ENCODE data around the gene AFDN.
A peak's percentile ranks its signal among the peaks of the same experiment; 100 is the strongest.
"Not testable (repeated sequence)": the region's sequence is repeated elsewhere in the genome, so short reads cannot be mapped to it uniquely, and the experiment has no call there.

Gene AFDN

DNA sequence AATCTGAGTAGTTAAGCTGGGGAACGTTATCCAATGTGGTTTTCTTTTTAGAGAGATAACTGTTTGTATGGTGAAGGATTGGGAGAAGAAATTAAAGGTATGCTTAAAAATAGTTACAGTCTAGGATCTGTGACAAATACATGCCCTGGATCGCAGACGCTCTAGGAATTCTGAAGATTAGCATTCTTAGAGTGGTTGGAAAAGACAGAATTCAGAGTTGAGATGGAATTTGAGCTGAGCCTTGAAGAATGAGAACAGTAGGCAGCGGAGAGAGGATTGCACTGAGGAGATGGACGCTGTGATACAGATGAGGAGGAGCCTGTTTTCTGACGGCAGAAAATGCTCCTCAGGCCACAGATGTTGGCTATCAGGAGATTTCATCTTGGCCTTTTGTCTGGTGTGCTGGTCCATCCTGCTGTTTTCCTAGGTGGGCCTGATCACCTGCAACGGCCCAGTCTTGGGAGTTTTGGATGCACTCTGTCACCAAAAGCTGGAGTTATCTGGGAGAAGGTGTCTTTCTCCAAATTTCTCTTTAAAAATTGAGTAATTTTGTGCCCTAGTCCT lies 122.5 kb downstream of the AFDN start:
- peak; percentile 32 for DNase-seq (ENCODE audit: low read depth, low spot score)

DNA sequence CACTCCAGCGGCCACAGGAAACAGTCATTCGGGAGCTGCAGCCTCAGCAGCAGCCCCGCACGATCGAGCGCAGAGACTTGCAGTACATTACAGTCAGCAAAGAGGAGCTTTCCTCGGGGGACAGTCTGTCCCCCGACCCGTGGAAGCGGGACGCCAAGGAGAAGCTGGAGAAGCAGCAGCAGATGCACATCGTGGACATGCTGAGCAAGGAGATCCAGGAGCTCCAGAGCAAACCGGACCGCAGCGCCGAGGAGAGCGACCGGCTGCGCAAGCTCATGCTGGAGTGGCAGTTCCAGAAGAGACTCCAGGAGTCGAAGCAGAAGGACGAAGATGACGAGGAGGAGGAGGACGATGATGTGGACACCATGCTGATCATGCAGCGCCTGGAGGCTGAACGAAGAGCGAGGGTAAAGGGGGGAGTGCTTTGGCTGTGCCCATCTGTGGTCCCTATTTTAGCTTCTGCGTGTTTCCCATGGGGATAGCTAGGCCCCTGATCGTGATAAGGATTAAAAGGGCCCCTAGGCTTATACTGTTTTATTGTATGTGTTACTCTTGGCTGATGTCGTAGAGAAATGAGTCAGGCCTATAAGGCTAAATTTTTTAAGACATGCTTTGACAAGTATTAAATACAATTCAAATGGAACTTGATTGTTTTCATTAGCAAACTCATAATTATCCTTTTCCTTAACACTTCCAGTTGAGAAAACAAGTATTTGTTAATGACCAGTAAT lies 125.2 kb downstream of the AFDN start:
- no peak for DNase-seq (ENCODE audit: low read depth, low spot score)

DNA sequence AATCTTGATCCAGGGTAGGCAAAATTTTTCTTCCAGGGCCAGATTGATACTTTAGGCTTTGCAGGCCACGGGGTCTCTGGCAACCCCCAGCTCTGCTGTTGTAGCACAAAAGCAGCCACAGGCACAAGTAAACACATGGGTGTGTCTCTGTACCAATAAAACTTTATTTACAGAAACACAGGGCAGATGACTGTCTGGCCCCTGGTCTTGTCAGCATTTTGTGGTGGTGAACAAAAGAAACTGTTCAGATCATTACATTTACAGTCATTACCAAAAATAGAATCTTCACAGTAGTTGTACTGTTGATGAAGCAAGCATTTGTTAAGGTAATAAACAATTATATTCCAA lies 125.8 kb downstream of the AFDN start:
- DNase-seq (ENCODE audit: low read depth, low spot score) = no peak

DNA sequence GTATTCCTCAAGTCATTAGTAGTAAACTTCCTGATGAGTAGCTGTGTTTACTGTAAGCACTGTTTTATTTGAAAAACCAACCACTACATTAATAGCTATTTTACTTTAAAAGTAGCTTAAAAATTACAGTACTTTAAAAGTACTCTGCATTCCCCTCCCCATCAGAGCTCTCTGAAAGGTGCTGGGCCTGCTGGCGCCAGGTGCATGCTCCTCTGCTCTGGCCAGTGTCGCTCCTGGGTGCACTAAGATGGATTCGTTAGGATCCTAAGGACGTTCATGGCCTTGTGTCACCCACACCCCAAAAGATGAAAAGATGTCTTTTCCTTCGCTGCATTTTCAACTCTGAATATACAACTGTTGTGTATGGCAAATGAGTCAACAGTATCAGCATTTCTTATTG lies 126.8 kb downstream of the AFDN start:
- DNase-seq (ENCODE audit: low read depth, low spot score) = no peak

DNA sequence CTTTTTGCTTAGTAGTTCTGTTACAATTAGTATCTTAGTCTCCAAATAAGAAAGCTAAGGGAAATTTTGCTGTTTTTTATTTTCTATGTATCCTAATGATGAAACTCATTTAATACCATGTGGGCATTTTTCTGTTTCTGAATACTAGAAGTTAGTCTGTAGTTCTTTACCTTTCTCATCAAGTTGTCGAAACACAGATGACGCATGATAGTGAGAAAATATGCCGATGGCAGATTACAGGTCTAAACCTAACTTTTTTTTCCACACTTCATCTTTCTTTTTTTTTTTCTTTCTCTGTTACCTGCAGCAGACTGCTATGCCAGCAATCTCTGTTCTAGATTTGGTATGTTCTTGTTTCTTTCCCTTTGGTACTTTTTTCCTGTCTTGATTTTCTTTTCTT lies 127.4 kb downstream of the AFDN start:
- no peak for DNase-seq (ENCODE audit: low read depth, low spot score)

DNA sequence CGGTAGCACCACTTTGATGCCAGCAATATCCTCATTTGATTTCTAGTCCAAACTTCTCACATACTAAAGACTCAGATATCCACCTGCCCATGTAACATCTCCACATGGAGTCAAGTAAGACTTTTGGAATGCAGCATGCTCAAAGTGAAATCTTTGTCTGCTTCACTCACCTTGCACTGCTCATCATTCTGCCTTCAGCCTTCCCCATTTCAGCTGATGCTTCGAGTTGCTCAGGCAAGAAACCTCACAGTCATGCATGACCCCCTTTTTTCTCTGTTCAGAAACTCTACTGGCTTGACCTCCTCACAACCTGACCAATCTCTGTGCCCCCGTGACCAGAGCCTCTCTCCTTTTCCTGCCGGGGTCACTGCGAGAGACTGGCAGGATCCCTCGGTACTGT lies 129.8 kb downstream of the AFDN start:
- no peak for DNase-seq (ENCODE audit: low read depth, low spot score)

DNA sequence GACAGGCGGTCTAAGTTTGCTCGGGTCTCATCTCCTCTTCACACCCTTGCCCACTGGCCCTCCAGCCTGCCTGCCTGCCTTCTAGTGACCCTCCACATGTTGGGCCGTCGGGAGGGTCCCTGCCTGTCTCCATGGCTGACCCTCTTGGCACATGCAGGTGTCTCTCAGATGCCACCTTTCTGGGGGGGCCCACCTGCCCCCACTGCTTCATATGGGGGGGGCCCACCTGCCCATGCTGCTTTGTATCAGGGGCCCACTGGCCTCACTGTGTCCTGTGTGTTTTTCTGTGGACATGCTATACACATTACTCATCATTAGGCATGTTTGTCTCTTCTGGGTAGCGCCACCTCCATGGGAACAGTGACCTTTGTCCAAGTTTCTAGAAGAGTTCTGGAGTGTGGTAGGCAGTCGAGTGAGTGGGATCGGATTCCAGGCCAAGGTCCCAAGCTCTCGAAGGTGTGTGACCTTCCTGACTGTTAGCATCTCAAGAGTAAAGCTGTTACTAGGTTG lies 130.3 kb downstream of the AFDN start:
- no peak for DNase-seq (ENCODE audit: low read depth, low spot score)

DNA sequence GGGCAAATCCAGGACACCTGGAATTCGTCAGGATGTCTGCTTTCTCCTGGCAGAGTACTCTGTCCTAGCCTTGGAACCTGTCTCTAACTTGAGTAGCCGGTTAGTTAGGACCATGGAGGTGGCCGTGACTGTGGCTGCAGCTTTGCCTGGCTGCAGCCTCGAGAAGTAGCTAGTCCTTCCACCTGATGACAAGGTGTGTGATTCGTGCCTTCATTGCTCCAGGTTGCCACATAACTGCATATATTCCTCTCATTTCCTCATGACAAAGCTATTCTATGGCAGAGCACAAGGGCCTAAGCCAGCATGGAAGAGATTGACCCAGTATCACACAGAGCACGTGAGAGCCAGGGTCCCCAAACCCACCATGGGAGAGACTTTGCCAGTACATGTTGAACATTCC lies 130.9 kb downstream of the AFDN start:
- DNase-seq (ENCODE audit: low read depth, low spot score) = no peak

DNA sequence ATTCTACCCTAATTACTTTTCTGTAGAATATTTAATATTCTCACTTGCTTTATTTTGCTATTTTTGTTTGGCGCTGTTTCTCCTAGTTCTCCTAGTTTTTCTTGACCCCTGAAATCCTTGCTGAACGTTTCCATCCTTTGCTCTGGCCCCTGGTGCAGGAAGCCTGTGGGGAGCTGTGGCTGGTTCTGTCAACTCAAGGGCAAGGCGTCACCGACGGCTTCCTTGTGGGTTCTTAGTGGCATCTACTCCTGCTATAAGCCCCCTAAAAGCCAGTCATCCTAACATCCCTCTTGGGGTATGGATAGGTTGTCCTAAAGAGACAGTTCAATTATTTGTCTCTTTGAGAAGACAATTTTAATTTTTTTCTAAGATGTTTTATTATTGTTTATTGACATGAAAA lies 133.9 kb downstream of the AFDN start:
- DNase-seq (ENCODE audit: low read depth, low spot score) = no peak

DNA sequence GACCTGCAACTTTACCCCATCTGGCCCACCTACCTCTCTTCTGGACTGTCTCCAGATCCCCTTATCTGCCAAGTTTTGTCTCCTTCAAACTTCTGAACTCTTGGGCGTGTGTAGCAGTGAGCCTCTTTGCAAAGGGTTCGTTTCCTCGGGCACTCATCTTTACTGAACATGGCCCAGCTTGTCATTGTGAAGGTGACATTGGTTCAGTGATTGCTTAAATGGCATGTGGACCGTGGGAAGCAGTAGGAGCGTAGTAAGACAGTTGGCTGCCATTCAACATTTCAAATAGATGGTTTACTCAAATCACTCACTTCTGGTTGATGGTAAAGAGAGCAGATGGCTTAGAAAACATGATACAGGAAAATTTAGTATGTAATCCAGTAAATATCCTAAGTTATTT lies 136.0 kb downstream of the AFDN start:
- DNase-seq (ENCODE audit: low read depth, low spot score) = no peak

DNA sequence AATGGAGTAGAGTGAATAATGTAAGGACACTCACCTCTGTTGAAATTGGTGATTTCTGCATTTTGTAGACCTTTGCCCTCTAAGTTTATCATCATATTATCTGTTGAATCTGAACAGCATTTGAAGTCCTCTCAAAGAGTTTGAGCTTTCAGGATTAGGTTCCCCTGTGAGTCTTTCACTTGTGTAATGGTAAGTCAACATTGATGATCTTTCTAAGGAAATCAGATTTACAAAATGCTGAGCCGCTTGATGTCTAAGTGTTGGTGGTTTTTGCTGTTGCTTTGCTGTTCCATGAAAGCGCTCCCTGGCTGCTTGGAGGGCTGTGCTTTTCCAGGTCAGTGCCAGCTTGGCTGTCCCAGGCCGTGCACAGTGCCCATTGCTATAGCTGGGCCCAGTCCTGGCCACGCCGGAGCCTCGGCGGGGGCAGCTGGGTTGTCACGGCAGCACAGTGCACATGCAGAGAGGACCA lies 136.9 kb downstream of the AFDN start:
- no peak for DNase-seq (ENCODE audit: low read depth, low spot score)

DNA sequence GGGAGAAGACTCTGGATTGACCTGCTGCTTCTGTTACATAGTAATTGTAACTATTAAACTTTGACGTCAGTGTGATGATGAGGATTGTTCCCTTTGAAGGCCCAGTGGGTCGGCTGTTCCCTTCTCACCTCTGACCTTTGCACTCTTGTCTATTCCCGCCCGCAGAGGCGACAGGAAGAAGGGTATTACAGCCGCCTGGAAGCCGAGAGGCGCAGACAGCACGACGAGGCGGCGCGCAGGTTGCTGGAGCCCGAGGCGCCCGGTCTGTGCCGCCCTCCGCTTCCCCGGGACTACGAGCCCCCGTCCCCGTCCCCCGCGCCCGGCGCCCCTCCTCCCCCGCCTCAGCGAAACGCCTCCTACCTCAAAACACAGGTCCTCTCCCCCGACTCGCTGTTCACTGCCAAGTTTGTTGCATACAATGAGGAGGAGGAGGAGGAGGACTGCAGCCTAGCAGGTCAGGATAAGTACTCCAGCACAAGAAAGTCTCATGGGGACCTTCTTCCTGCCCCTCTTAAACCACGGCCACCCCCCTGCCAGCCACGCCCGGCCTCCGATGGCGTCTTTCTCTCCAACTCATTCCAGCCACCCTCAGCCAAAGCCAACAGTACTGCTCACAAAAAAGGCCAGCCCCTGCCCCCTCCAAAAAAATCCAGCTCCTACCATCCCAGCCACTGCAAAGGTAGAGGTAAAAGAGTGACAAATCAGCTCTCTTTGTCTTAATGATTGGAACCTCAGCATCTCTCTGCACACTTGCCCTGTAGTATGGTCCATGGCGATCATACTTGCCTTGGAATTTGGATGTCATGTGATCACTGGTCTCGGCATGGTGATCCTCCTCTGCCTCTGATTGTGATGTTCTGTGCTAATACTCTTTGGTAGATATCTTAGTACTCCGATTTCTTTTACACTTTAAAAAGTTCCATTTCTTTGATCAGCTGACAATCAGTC lies 139.2 kb downstream of the AFDN start:
- DNase-seq (ENCODE audit: low read depth, low spot score) = no peak

DNA sequence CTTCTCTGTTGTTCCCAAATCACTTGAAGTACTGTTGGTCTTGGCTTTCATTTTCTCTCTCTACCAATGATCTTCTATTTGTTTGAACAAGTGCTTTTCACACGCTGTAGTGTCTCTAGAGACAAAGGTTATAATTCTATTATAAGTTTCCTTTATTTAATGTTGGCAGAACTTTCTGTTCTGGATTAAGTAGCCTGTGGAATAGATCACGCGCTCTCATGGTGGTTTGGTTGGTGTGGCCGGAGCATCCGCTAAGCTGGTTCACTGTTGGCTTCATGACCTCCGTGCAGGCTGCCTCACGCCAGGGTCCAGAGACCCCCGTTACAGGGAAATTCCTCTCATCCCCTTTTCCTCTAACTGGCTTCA lies 139.8 kb downstream of the AFDN start:
- DNase-seq (ENCODE audit: low read depth, low spot score) = no peak

DNA sequence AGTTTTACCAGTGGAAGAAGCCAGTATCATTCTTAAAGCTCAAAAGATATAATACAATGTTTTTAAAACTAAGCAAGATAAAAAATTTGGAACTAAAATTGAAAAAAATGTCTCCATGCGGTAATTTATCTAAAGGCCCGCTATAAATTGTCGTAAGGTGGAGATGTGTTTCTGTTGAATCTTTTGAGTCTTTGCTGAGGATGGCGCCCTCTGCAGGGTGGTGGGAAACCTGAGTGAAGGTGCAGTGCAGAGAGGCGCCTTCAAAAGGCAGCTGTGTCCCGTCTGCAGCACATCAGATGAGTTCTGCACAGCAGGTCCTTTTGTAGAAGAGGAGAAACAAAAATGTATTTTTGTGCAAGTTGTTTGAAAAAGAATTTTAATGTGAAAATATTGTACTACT lies 141.4 kb downstream of the AFDN start:
- peak; percentile 78 for DNase-seq (ENCODE audit: low read depth, low spot score)

DNA sequence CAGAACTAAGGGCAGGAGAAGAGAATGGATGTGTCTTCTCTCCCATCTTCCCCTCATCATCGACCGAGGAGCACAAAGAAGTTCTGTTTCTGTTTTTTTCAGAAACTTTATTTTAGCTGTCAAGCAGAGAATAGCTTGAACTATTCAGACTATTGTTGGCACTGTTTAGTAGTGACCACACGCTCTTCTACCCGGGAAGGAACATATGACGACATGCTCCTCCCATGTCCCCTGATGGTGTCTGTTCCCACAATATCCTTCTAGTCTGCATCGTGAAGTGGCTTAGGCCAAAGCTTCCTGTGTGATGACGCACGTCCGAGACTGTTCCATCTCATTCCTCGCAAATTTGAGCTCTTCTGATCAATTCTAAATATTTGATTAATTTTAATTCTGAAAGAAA lies 143.5 kb downstream of the AFDN start:
- DNase-seq (ENCODE audit: low read depth, low spot score) = no peak

DNA sequence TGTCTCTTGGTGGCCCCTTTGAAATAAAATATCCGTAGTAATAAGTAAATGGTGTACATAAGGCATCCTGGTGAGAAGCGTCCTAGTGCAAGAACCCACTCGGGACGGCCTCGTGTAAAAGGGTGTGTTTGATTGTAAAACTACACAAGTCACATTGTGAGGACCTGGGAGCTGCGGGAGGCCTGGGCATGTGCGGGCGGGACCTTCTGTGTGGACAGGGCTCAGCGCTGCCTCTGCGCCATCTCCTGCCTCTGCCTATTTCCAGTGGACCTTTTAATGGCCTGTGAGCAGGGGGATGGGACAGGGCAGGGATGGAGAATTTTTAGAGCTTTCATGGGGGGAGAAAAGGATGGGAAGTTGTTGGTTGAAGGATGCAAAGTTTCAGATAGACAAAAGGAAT lies 145.5 kb downstream of the AFDN start:
- no peak for DNase-seq (ENCODE audit: low read depth, low spot score)

DNA sequence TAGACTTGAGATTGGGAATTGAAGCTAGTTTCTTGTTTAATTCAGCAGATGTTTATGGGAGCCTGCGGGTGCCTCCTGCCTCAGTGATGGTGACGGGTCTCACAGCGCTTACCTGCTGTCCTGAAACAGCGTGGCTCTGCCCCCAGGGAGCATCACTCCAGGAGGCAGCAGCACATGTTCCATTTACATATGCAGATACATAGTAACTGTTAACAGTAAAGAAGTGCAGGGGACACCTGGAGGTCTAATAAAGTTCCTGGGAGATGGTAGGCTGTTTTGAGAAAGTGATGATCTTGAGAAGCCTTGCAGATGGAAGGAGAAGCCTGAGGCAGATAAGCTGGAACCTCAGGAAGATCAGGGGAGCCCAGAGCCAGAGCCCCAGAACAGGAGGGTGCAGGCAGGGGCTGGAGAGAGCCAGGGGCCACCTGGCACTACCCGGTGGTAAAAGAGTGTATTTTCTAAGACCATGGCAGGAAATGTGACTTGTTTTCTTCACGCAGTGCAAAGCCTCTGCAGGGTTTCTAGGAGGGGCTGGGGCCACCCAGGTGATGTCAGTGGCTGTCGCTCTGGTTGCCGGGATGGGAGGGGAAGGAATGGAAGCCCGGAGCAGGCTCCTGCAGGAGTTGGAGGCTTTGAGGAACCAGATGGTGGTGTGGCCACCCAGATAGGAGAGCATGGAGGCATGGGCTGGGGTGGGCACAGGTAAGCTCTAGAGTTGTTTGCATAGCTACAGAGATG lies 146.6 kb downstream of the AFDN start:
- DNase-seq (ENCODE audit: low read depth, low spot score) = peak; percentile 60

DNA sequence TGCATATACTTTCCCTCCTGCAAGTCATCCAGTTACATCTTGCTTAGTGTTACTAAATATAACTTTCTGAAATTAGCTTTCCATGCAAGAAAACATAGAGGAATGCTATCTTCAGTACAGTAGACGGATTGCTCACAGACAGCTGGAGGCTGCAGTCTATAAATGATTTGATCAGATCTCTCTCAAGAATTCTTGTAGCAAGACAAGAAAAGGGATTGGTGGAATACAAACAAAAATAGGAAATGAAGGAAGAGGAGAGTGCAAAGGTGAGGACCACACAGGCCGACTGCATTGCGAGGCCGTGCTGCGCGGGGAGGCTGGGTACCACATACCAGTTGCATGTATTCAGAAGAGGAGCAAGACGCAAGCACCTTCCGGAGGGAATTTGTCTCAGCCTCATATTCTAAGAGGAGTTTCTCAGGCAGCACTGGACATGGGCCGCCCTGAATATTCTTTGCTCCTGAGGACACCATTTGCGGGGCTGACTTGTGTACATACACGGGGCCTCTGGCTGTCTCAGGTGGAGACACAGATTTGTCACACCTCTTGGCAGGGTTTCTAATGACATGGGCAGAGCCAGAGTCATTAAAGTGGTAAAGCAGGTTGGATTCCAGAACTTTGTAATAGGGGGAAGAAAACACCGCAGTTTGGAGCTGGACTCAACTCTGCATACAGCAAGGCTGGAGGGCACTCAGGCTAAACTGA lies 148.1 kb downstream of the AFDN start:
- no peak for DNase-seq (ENCODE audit: low read depth, low spot score)

DNA sequence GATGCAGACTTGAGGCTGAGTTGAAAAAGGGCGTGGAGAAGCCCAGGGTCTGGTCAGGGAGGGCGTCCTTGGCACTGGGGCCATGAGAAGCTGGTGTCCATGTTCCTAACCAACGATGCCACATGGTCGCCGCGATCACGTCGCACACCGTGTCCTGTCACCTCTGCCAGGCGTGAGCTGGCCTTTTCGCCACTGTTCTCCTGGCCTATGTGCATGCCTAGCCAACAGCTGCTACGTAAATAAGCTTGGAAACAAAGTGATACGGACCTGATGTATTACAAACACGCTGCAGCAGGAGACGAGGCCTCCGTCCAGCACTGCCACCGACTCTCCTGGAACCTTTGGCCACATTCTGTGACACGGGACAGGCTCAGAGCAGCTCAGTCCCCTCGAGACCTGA lies 148.7 kb downstream of the AFDN start:
- no peak for DNase-seq (ENCODE audit: low read depth, low spot score)

DNA sequence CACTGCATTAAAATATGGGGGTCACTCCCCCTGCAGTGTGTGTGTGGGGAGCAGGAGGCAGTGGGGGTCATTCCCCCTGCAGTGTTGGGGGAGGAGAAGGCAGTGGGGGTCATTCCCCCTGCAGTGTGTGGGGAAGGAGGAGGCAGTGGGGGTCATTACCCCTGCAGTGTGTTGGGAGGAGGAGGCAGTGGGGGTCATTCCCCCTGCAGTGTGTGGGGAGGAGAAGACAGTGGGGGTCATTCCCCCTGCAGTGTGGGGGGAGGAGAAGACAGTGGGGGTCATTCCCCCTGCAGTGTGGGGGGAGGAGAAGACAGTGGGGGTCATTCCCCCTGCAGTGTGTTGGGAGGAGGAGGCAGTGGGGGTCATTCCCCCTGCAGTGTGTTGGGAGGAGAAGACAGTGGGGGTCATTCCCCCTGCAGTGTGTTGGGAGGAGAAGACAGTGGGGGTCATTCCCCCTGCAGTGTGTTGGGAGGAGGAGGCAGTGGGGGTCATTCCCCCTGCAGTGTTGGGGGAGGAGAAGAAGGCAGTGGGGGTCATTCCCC lies 149.5 kb downstream of the AFDN start:
- not testable (repeated sequence) for DNase-seq (ENCODE audit: low read depth, low spot score)

DNA sequence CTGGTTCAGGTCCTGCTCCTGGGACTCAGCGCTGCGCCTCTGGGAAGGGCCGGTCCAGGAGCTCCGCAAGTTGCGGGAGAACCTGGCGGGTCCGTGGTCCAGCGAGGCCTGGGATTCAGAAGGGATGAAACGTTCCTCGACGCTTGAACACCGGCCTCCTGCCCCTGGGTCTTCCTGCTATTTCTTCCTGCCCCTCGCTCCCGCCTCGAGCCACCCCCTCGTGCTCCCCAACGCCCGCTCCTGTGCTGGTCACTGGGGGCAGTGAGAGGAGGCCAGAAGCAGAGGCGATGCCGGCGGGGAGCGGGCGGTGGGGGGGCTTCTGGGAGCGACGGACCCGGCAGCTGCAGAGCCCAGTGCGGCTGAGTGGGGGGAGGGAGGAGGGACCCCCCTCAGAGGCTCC lies 150.0 kb downstream of the AFDN start:
- DNase-seq (ENCODE audit: low read depth, low spot score) = no peak
